Activated T-helper 17 cell treated with anti-CD3 and anti-CD28 coated beads, Interleukin-2, amount 50 U/mL, for 72 hours (primary cell): Measurements from ENCODE around the gene UBE2O. TPM values are rescaled to one million over a fixed set of nuclear protein-coding genes. Genes with fewer than 3 reads are reported as not detected.

ENCODE experiments used
- ATAC-seq: fragments of 150-1000 bp; cut with Tn5 transposase; replicated peaks from 2 replicates; pipeline ENCODE4 v1.10.0; 2021; ENCODE audit warnings: mild to moderate bottlenecking, moderate library complexity
- H3K27ac Mint-ChIP-seq: one replicate; pipeline ENCODE4 v1.8.0; 2022; ENCODE audit warnings: mixed read lengths
- H3K27me3 Mint-ChIP-seq: one replicate; pipeline ENCODE4 v1.8.0; 2022; ENCODE audit warnings: mixed read lengths
- H3K36me3 Mint-ChIP-seq: one replicate; pipeline ENCODE4 v1.8.0; 2022; ENCODE audit warnings: low read depth, mild to moderate bottlenecking, mixed read lengths
- H3K4me1 Mint-ChIP-seq: one replicate; pipeline ENCODE4 v1.8.0; 2022; ENCODE audit warnings: mixed read lengths
- H3K4me3 Mint-ChIP-seq: one replicate; pipeline ENCODE4 v1.8.0; 2022; ENCODE audit warnings: mild to moderate bottlenecking, mixed read lengths
- H3K9me3 Mint-ChIP-seq: one replicate; pipeline ENCODE4 v1.8.0; 2022; ENCODE audit warnings: mixed read lengths
- total RNA-seq, 2 donors: library from RNA; stranded (reverse); gene quantifications; one replicate each; pipeline ENCODE4 v1.2.3, GENCODE V29; 2022

UBE2O gene
- total RNA-seq, 2 donors from 2014 or later, result 35.3 to 38.7 TPM

DNA sequence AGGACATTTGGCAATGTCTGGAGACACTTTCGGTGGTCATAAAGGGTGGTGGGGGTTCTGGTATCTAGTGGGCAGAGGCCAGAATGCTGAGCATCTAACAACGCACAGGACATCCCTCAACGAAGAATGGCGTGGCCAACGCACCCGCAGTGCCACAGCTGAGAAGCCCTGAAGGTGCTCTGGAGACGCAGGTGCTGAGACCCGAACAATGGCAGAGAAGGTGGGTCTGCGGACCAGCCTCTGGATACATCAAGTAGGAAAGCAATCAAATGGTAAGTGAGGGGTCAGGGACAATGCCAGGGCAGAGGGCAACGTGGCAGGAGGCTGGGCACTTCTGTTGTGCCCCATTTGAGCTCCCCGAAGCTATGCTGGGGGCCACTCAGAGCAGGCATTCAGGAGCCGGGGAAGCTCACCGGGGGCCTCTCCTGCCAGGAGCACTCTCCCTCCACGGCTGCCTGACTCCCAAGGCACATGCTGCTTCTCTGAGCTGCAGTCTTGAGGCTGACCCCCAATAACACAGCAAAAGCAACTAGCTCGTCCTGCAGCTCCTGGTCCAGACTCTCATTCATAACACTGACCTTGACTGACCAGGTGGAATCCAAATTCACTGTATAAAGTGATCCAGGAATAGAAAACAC lies 42.5 kb downstream of the UBE2O start:
- Mint-ChIP-seq H3K9me3 (no peaks in the 10 kb centered on the region), H3K27me3 (no peaks in the 10 kb centered on the region), H3K27ac (no peak overlapping the region), H3K4me3 (no peak overlapping the region), H3K4me1 (peaks cover 4% of the 10 kb centered on the region), H3K36me3 (peaks cover 6% of the 10 kb centered on the region)
- ATAC-seq, result no peak

DNA sequence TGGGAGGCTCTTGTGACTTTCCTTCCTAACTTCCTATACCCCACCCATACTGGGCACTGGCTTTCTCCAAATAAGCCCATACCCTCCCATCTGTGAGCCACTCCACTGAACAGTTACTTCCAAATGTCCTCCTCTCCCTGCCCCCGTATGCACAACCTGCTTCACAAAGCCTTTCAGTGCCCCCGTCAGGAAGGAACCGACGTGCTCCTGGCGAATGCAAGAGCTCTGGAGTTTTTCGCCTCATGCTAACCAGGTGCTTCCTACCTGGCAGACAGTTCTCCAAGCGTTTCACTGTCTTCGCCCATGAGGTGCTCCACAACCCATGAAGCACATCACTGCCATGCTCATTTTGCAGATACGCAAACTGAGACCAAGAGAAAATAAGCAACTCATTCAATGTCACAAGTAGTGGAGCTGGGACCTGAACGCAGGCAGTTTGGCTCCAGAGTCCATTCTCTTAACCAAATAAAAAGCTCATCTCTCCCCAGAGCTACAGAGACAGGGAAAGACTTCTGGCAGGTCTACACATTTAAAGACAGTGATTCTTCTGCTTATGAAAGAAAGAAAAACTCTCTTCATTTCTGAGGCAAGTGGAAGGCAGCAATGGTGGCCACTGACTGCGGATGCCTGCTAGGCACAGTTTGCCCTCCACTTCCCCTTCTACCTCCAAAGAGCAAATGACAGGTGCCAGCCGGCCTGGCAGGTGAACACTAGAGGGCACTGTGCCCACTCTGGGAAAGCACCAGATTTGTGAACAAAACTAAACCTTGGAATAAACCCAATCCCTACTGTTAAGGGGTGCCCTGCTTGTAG lies 44.7 kb downstream of the UBE2O start:
- ATAC-seq, result peak; percentile 70

DNA sequence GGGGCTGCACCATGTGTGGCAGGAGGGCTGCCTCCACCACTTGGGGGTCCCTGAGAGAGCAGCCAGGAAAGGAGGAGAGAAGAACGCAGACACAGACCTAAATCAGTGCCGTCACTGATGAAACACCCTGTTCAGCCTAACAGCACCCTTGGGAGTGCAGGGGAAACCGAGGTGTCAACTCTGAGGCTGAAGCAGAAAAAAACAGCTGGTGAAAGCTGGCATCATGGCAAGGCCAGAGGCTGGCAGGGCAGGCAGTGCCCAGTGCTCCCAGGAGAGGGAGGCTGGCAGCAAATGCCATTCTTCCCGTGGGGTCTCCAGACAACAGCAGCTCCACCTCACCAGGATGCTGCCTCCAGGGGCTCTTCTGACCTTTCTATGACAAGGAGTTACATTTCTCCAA lies 45.4 kb downstream of the UBE2O start:
- H3K4me3 Mint-ChIP-seq, result no peak overlapping the region
- peaks cover 6% of the 10 kb centered on the region for H3K4me1 Mint-ChIP-seq
- no peak overlapping the region for H3K27ac Mint-ChIP-seq
- H3K27me3 Mint-ChIP-seq, result no peaks in the 10 kb centered on the region
- H3K9me3 Mint-ChIP-seq, result no peaks in the 10 kb centered on the region
- peaks cover 27% of the 10 kb centered on the region for H3K36me3 Mint-ChIP-seq
- ATAC-seq, result no peak

More for the DNA sequence above, 44.7 kb downstream of the UBE2O start:
- Mint-ChIP-seq H3K4me3 (no peak overlapping the region), H3K36me3 (peaks cover 25% of the 10 kb centered on the region), H3K4me1 (peaks cover 10% of the 10 kb centered on the region), H3K9me3 (no peaks in the 10 kb centered on the region), H3K27me3 (no peaks in the 10 kb centered on the region), H3K27ac (no peak overlapping the region)

DNA sequence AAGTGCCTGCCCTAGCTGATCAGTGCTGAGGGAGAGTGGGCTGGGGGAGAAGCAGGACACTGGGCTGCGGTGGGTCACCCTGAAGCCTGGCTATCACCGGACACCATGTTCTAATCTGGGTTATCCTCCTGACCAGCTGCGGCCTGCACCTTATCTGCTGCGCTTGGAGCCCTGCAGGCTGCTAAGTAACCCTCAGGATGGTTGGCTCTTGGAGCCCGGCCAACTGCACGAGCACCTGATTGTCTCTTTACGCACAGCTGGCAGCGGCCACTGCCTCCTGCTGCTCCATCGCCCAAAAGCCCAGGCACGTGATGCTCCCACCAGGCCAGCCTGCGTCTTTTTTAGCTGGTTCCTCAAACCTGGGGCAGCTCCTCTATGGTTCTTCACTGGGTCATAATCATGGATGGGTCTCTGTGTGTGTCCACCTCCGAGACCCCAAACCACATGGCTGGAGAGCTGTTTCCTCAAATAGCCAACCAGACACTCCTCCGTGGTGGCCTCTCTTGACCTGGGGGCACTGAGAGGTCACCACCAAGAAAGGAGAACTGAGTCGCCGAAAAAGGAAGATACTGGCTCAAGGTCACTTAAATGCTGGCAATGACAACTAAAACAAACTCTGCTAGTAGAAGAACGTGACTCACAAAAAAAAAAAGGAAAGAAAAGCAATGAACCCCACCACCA lies 46.8 kb downstream of the UBE2O start:
- Mint-ChIP-seq H3K27me3 (no peaks in the 10 kb centered on the region), H3K4me3 (no peak overlapping the region), H3K9me3 (no peaks in the 10 kb centered on the region), H3K4me1 (peaks cover 6% of the 10 kb centered on the region), H3K27ac (no peak overlapping the region), H3K36me3 (peaks cover 41% of the 10 kb centered on the region)
- no peak for ATAC-seq

DNA sequence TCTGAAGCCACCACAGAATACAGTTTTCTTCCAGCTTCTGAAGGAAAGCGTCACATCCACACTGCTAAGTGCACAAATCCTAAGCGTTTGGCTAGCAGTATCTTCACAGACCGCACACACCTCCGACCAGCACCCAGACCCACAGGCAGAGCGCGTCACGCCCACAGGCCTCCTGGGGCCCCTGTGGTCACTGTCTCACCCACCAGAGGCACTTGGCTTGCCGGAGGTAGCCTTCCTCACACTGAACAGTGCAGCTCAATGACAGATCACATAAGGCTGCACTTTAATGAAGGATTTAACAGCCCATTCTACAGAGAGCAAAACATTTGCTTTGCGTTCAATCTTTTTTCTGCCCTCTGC lies 47.4 kb downstream of the UBE2O start:
- ATAC-seq, result no peak
- Mint-ChIP-seq H3K27me3 (no peaks in the 10 kb centered on the region), H3K27ac (no peak overlapping the region), H3K36me3 (peaks cover 46% of the 10 kb centered on the region), H3K4me1 (peaks cover 6% of the 10 kb centered on the region), H3K4me3 (no peak overlapping the region), H3K9me3 (no peaks in the 10 kb centered on the region)

DNA sequence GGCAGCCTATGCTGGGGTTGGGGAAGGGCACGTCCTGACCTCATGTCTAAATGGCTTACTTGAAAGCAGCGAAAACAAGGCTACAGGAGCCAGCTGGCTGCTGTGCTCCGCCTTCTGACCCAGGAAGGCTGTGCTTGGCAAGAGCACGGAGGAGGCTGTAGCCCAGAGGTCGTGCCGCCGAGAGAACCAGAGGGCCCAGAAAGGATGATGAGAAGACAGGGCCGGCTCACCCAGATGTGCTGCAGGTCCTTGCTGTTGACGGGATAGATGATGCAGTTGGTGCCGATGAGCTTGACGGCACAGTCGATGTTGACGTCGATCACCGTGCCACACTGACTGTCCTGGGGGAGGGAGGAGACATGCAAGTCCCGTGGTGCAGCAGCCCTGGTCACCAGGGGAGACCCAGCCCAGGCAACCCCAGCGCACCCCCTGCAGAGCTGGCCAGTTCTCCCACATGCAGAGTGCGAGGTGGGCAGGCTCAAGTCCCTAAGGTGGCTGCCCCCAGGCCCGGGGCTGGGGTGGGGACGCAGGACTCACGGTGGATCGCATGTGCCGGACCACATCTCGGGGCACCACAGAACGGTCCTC lies 47.9 kb downstream of the UBE2O start:
- Mint-ChIP-seq H3K27ac (no peak overlapping the region), H3K4me1 (peaks cover 6% of the 10 kb centered on the region), H3K9me3 (no peaks in the 10 kb centered on the region), H3K4me3 (no peak overlapping the region), H3K36me3 (peaks cover 49% of the 10 kb centered on the region), H3K27me3 (no peaks in the 10 kb centered on the region)
- ATAC-seq, result no peak

DNA sequence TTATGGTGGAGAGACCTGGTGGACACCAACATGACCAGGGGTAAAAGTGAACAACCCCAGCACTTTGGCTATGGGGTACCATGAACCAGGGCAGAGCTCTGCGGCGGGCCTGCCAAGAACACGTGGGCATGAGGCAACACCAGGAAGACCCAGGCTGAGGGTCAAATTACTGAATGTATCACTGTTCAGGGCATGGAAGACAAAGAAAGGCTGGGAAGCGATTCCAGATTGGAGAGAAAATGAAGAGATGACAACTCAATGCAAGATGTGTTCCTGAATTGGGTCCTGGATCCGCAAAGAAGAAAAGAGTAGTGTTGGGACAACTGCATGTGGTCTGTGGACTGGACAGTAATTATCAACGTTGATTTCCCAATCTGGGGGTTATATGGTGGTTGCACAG lies 48.7 kb downstream of the UBE2O start:
- peak overlapping the region; percentile 28 for H3K27ac Mint-ChIP-seq
- peaks cover 56% of the 10 kb centered on the region for H3K36me3 Mint-ChIP-seq
- peaks cover 6% of the 10 kb centered on the region for H3K4me1 Mint-ChIP-seq
- no peak overlapping the region for H3K4me3 Mint-ChIP-seq
- no peaks in the 10 kb centered on the region for H3K27me3 Mint-ChIP-seq
- no peak for ATAC-seq
- no peaks in the 10 kb centered on the region for H3K9me3 Mint-ChIP-seq

DNA sequence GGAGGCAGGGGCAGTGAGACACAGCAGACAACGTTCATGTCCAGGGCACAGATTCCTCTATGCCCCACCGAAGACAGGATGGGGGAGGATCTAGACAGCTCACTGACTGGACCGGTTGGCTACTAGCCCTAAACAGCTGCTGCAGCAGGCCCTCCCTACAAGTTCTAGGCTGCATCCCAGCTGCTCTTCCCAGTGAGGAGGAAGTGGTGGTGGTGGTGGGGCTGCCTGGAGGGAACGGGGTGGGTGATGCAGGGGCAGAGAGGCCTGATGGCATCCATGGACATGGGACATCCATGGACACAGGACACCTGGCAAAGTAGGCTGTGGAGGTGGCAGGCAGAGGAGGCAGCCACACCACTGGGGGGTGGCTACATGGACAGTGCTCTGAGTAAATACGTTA lies 50.2 kb downstream of the UBE2O start:
- H3K27me3 Mint-ChIP-seq, result no peaks in the 10 kb centered on the region
- no peak for ATAC-seq
- H3K27ac Mint-ChIP-seq, result peak overlapping the region; percentile 28
- H3K9me3 Mint-ChIP-seq, result no peaks in the 10 kb centered on the region
- peaks cover 6% of the 10 kb centered on the region for H3K4me1 Mint-ChIP-seq
- no peak overlapping the region for H3K4me3 Mint-ChIP-seq
- H3K36me3 Mint-ChIP-seq, result peaks cover 70% of the 10 kb centered on the region

DNA sequence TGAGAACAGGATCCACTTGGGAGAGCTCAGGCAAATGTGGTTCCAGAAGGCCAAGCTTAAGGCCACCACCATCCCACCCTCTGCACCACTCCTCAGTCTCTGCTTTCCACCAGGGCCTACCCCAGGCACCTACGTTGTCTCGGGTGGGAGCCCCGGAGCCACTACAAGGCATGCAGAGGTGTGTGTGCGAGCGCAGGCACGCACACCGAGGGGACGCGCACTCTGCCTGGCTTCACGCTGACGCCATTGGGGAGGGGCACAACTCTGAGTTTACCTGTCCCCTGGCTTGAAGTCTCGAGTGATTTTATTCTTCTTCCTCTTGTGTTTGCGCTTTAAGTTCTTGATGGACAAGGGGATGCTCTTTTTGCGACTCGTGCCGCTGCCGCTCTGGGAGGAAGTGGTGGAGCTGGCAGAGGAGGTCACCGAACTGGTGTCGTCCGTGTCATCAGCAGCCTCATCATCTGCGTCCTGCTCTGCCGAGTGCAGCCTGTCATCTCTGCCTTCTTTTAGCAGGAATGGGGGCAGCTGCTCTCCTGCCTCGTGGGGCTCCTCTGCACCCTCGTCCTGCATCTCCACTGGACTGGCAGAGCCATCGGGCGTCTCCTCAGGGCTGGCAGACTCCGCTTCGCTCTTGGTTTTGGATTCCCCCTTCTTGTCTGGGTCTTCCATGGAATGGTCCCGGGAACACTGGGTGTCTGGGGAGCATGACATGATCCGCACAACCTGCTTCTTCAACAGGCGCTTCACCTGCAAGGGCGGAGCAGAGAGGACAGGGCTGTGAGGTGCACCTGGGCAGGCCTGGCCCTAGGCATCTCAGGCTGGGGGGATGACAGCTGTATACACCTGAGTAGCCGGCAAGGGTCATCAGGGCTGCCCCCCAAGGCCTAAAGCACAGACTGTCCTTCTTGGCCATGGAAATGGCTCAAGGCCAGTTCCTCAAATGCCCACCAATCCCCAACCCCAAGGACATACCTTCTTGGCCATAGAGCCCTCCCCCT lies 53.5 kb downstream of the UBE2O start:
- peaks cover 6% of the 10 kb centered on the region for H3K4me1 Mint-ChIP-seq
- no peak overlapping the region for H3K4me3 Mint-ChIP-seq
- ATAC-seq, result no peak
- no peaks in the 10 kb centered on the region for H3K27me3 Mint-ChIP-seq
- no peaks in the 10 kb centered on the region for H3K9me3 Mint-ChIP-seq
- H3K27ac Mint-ChIP-seq, result no peak overlapping the region
- H3K36me3 Mint-ChIP-seq, result peaks cover 86% of the 10 kb centered on the region

DNA sequence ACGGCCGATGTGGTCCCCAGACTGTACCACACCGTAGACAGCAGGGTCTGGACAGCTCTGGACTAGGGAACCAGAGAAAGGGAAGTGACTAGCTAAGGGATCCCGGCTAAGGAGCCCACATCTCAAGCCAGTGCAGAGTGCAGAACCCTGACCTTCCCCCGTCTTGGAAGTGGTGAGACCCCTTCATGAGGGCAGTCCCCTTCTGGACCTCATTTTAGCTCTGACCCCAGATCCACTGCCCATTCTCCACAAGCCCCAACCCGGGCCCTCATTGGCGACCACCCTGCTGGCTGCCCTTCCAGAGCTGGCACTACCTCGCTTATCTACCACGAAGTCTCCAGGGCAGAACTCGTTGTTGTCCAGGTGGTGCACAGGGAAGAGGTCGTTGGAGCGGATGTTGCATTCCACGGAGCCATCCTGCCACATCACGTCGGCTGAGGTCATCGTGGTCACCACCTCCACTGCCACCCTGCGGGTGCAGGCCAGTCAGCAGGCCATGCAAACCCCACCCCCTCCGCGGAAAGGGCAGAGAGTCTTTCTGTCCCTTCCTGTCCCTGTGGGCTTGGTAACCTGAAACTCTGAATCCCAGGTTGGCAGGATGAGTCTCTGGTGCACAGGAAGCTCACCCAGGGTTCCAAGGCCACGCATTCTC lies 54.3 kb downstream of the UBE2O start:
- Mint-ChIP-seq H3K36me3 (peaks cover 86% of the 10 kb centered on the region), H3K27me3 (no peaks in the 10 kb centered on the region), H3K4me3 (no peak overlapping the region), H3K27ac (no peak overlapping the region), H3K9me3 (no peaks in the 10 kb centered on the region), H3K4me1 (no peaks in the 10 kb centered on the region)
- peak; percentile 23 for ATAC-seq

DNA sequence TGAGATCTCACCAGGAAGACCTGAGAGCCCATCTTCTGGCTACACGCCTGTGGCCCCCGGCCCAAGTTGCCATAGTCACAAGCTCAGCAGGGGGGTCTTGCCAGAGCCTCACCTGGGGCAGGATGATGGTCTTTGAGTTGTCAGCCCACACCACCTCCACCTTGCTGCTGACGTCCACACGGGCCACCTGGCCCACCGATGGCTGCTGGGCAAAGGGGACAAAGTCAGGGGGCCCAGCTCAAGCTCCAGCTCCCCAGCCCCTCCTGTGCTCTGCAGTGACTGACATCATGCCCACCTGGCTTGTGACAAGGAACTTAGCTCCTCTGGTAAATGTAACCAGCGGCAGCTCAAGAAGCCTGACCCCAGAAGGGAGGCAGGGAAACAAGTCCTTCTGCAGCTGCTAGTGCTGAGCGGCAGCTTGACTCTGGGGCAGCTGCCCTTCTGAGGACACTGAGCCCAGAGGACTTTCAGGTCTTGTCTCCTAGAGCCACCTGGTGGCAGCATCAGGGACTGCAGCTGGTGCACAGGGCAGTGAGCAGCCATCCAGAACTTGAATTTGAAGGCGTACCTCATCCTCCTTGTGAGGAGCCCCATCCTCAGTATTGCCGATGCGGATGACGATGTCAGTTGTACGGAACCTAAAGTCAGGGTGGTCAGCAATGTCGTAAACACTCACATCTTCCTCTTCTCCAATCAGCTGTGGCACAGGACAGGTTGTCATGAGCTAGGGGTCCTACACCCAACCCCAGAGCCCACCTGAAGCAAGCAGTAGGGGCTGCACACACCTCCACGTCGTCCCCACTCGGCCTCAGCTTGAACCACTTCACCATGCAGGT lies 55.0 kb downstream of the UBE2O start:
- no peaks in the 10 kb centered on the region for H3K9me3 Mint-ChIP-seq
- H3K36me3 Mint-ChIP-seq, result peaks cover 82% of the 10 kb centered on the region
- no peaks in the 10 kb centered on the region for H3K4me1 Mint-ChIP-seq
- no peak overlapping the region for H3K4me3 Mint-ChIP-seq
- H3K27me3 Mint-ChIP-seq, result no peaks in the 10 kb centered on the region
- no peak overlapping the region for H3K27ac Mint-ChIP-seq
- ATAC-seq, result peak; percentile 85

DNA sequence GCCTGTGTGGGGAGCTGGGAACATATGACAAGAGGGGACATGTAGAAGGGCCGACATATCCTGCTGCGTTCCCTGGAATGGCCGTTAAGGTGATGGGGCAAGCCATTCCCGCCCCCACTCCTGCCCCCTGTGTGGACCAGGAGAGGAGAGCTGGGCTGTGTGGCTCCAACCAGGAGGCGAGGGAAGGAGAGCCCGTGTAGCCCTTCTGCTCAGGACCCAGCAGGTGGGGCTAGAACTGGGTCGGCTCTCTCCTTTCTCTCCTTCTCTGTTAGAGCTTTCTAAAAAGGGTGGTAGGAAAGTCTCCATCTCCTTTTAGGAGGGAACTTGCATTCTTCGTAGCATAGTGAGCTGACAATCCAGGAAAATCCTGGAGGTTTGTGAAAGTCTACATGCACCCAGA lies 55.8 kb downstream of the UBE2O start:
- Mint-ChIP-seq H3K27ac (no peak overlapping the region), H3K27me3 (no peaks in the 10 kb centered on the region), H3K9me3 (no peaks in the 10 kb centered on the region), H3K4me1 (no peaks in the 10 kb centered on the region), H3K4me3 (no peak overlapping the region), H3K36me3 (peaks cover 75% of the 10 kb centered on the region)
- ATAC-seq, result no peak

DNA sequence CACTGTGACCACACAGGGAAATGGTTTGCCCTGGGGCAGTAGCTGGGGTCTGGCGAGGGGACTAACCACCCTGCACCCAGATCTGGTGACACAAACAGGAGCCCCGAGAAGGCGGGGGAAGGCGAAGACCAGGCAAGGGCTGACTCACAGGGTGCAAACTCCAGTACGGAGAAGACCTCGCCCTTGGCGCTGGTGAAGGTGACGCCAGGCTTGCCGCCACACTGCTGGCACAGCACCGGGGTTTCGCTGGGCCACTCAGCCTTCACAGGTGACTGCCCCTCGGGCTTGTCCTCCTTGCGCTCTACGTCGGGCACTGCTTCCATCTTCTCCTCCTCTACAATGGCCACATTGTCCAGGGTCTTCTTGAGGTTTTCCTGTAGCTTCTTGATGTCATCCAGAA lies 57.0 kb downstream of the UBE2O start:
- Mint-ChIP-seq H3K36me3 (peaks cover 71% of the 10 kb centered on the region), H3K9me3 (no peaks in the 10 kb centered on the region), H3K4me1 (no peaks in the 10 kb centered on the region), H3K4me3 (no peak overlapping the region), H3K27ac (no peak overlapping the region), H3K27me3 (no peaks in the 10 kb centered on the region)
- ATAC-seq, result no peak
